Stimulated activated CD8-positive, alpha-beta memory T cell treated with anti-CD3 and anti-CD28 coated beads, Interleukin-4, amount 100 ng/mL, for 4 hours (primary cell): ENCODE measurements around the gene TTC28.
"Not testable (repeated sequence)": the region's sequence is repeated elsewhere in the genome, so short reads cannot be mapped to it uniquely, and the experiment has no call there.

Experiments used
- DNase-seq, 2 donors: peaks; one replicate each; pipeline ENCODE4 v3.0.0-alpha.2; 2020; ENCODE audit warnings: low read depth in 2 of 2, low spot score in 1 of 2

Gene TTC28

DNA sequence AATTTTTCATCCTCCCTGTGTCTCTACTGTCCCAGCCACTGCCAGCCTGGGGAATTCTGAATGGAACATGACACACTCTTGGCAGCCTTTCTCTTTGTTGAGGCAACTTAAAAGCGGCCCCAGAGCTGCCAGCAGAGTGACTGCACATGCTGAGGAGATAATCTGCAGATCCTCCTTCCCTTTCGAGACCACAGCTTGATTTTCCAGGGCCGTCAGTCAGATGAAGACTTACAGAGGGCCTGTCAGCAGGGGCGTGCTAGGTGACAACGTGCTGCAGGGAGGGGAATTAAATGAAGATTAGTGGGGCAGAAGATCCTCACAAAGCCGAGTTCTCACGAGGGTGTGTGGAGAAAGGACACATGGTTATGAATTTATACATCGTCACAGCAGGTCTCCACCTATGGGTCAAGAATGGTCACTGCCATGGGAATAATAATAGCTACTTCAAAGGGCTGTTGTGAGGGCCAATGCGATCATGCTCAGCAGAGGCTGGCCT, 567.0 kb downstream of the TTC28 start:
- no peak for DNase-seq

DNA sequence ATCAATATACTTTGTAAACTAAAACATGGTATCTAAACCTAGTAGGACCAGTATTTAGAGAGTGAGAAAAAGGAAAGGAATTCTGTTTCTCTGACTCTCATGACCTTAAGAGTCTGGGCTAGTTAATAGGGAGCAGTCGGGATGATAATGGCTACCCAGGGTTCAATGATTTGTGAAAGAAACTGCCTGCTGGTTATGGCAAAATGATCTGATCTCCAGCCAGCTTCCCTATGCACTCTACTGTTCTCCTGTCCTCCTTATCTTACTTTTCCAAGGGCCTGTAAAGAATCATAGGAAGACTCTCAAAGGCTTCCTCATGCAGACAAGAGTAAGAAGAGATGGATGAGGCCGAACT, 567.5 kb downstream of the TTC28 start:
- no peak for DNase-seq

DNA sequence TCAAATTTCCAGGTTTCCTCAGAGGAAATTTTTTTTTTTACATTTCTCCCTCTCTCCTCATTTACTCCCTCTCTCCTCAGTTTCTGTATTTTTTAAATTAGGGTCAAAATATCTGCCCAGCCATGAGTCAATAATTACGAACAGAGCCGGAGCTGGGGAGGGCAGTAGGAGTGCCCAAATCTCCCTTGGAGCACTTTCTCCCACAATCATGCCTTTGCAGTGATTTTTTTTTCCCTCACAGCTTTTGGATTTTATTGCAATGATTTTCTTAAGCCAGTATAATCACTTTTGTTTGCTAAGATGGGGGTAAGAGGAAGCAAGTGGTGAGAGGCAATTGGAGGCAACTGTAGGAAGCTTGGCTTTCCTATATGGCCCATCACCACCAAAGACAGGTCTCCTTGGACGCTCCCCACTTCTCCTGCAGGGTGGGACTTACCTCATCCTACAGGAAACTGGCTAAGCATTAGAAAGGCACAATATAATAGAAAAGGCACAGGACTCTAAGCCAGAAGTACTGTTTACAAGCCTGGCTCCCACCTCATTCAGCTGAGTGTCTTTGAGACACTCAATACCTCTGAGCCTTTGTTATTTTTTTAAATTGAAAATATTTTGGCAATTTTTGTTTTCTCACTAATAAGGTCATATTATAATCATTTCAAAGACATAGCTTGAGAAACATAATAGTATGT, 568.0 kb downstream of the TTC28 start:
- DNase-seq: no peak

- DNase-seq: no peak
Observed at GRCh38 chr22:28108851-28109250, 570.8 kb downstream of the TTC28 start.

DNA sequence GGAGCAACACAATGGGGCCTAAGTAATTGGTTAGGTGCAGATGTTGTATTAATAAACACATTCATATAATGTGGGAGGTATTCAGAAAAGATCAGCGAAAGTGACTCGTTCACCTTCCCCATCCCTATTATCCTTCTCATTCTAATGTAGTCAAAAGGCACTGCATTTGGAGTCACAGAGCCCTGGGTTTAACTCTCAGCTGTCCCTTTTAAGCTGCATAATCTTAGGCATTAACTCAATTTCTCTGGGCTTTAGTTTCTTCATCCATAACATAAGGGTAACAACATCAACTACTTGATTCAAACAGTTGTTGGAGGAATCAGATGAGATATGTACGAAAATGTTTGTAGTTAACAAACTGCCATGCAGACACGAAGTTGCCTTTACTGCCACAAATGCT, 573.0 kb downstream of the TTC28 start:
- DNase-seq: no peak

- no peak for DNase-seq
Observed at GRCh38 chr22:28105988-28106387, 573.7 kb downstream of the TTC28 start.

DNA sequence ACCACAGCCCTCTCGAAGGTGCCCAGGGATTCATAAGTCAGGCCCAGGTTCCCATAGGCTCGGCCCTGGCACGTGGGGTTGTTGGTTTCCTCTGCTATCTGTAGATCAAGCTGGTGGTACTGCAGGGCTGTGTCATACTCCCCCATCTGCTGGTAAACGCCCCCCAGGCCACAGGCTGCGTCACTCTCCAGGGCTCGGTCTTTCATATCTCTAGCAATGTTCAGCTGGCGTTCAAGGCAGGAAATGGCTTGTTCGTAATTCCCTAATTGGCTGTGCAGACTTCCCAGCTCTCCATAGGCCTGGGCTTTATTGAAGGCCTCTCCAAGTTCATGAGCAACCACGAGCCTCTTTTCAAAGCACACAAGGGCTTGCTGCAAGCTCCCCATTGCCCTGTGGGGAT, 574.2 kb downstream of the TTC28 start:
- DNase-seq: no peak

GRCh38 chr22:28103596-28103995, 576.0 kb downstream of the TTC28 start:
- DNase-seq: no peak

- no peak for DNase-seq
Observed at GRCh38 chr22:28102151-28102812, 577.4 kb downstream of the TTC28 start.

DNA sequence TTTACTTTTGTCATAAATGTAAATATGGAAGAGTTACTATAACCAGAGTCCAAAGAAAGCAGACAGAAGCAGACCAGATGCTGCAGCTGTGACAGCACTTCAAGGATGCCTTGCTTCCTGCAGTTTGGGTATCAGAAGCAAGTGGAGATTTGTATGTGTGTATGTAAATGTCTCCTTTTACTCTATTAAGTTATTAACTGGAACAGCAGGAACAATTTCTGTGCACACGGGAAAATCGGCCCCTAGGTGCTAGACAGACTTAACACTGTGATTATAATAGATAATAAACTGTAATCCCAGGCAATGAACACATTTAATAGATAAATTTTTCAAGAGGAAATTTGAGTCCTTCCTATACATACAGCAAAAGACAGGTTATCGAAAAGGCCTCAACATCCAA, 582.0 kb downstream of the TTC28 start:
- DNase-seq: no peak

GRCh38 chr22:28096161-28096560, 583.5 kb downstream of the TTC28 start:
- no peak for DNase-seq

DNA sequence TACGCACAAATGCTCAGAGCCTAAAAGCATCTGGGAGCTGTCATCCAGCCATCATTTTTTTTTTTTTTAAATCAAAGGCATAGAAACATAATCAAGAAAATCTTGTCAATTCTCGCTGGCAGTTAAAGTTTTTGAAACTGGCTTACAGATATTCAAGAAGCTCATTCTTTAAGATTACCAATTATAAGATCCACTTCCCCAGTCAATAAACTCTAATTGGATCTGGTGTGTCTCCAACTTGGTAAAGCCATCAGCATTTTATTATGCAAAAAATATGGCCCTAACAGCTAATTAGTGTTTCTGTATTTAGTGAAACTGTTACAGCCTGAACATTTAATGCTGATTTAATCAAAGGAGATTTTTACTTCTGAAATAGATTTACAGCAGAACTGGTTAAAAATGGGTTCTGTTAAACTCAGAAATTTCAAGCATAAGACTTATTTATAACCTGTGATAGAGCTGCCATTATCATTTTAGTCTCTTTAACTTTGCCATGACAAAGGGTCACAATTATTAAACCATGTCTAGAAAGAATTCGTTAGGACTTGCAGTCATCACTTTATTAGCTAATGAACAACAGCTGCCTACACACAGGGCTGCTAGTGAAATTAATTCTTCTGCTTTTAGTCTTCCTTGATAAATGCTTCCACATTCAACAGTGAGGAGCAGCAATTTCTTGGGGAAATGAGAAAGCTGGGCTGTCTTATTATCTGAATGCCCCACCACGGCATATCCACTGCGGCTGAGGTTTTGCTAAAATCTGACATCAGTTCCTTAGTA, 584.1 kb downstream of the TTC28 start:
- no peak for DNase-seq

GRCh38 chr22:28094771-28095170, 584.9 kb downstream of the TTC28 start:
- DNase-seq: no peak

DNA sequence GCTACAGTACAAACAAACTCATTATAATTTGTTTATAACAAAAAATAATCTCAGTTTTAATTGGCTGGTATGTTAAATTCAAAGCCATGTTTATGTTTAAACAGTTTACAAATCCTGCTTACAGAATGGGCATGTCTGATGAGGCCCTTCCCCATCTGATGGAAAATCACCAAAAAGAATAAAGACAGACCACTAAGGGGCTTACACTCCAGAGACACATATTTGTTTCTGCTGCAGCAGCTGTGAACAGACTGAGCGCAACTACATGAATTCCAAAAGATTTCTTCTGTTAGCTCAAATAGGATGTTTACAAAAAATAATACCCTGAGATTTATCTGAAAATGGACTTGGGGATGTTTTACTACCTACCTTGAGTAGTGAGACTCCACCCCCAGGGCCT, 585.9 kb downstream of the TTC28 start:
- no peak for DNase-seq

GRCh38 chr22:28091486-28091885, 588.2 kb downstream of the TTC28 start:
- no peak for DNase-seq

- not testable (repeated sequence) for DNase-seq
Observed at GRCh38 chr22:28089541-28089940, 590.1 kb downstream of the TTC28 start.

- DNase-seq: no peak
Observed at GRCh38 chr22:28077166-28077565, 602.5 kb downstream of the TTC28 start.

DNA sequence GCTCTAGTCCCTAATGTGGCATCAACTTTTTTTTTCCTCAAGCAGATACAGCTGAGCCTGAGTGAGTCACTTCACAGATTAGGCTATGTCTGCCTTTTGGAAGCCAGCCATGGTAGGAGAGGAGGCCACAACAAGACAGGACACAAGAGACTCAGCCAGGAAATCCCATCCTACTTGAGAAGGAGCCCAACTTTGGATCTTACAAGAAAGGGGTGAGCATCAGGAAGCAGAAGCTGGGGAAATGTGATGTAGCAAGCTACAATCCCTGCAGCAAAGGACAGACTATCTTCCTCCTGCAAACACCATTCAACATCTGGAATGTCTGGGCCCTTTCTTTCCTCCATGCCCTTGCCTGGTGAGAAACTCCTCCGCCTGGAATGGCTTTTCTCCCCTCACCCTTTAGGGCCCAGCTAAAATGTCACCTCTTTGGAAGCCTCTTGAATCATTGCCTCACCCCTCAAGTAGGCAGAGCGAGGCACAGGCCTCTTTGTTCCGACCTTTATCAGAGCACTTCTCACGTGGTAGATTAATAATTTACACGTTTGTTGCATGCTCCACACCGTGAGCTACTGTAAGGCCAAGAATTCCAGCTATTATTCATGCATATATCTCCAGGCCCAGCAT, 604.2 kb downstream of the TTC28 start:
- no peak for DNase-seq

DNA sequence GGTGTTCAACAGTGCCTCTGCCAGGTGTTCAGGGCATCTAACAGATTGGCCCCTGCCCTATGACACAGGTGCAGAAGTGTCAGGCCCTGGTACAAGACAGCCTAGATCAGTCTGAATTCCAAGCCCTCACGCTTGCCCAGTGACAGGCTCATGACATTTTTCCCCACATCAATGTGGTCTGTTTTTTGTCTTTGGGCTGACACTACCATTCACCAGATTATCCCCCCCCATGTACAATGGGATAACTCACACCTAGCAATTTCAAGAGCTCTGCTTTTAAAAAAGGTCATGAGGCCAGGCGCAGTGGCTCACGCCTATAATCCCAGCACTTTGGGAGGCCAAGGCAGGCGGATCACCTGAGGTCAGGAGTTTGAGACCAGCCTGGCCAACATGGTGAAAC, 605.1 kb downstream of the TTC28 start:
- DNase-seq: no peak

- no peak for DNase-seq
Observed at GRCh38 chr22:28072066-28072465, 607.6 kb downstream of the TTC28 start.

DNA sequence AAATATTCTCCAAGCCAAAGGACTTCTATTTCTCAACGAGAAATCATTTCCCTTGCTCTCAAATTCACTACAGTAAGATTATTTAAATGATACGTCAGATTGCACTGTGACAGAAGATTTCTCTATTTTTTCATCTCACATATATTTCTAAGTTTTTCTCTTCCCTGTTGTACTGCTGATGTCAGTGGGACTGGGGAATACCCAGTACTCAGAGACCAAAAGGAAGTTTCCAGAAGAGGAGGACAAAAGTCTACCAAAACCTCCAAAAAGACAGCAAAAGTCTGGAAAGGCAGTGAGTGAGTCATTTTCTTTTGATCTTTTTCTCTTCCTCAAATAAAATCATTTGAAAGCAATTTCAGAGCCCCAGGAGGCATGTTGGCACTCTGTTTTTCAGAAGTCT, 610.8 kb downstream of the TTC28 start:
- DNase-seq: no peak

DNA sequence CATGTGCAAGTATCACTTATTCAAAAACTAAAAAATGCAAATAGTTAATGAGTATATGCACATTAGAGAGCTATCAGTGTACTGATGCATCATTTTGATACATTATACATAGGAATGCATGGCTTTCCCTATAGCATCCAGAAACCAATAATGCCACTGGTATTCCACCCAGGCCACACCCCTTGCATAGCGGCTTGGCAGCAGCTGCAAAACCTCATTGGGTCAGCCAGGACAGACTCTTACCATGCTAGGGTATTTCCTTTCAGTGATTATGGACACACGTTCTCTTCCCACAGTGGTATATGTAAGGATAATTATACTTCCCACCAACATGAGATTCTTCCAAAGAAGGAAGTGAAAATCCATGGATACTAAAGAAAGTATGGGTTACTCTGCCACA, 614.7 kb downstream of the TTC28 start:
- DNase-seq: no peak
